Measurements from ENCODE around the gene SEPSECS. TPM values are rescaled to one million over a fixed set of nuclear protein-coding genes. Genes with fewer than 3 reads are reported as not detected.
"Not testable (repeated sequence)": the region's sequence is repeated elsewhere in the genome, so short reads cannot be mapped to it uniquely, and the experiment has no call there.

Gene SEPSECS
- total RNA-seq, 1 donor from 2014 or later = 5.3 TPM

GRCh38 chr4:25085671-25086070, 74.6 kb downstream of the SEPSECS start:
- DNase-seq (ENCODE audit: low read depth) = peak; percentile 20

DNA sequence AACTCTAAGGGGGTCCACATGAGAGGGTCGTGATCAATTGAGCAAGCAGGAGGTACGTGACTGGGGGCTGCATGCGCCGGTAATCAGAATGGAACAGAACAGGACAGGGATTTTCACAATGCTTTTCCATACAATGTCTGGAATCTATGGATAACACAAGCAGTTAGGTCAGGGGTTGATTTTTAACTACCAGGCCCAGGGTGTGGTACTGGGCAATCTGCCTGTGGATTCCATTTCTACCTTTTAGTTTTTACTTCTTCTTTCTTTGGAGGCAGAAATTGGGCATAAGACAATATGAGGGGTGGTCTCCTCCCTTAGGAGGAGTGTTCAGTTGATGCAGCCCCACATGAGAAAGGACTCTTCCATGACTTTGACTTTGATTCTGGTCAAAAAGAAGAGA, 76.8 kb downstream of the SEPSECS start:
- not testable (repeated sequence) for DNase-seq (ENCODE audit: low read depth)

DNA sequence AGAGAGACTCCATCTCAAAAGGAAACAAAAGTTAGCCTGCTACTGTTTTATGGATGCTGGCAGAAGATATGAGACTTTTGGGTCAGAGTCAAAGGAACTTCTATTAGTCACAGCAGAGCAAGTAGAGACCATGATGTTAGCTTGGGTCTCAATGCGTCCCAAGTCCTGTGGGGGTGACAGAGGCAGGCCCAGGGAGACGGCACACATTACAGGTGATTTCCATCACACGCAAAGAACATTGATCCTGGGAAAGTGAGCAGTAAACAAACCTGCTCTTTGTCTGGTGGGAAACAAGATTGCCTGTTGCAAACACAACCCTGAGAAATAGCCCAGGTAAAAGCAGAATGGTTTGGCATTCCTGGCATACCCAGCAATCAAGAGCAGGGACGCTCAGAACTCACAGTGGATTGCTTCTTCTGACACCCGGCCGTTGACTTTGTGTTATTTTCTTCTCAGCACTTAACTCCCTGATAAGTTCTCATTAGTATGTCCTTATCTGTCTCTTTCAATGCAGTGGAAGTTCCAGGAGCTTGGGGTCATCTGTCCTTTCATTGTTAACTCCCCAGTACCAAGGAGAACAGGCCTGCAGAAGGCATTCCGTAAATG, 78.3 kb downstream of the SEPSECS start:
- no peak for DNase-seq (ENCODE audit: low read depth)

DNA sequence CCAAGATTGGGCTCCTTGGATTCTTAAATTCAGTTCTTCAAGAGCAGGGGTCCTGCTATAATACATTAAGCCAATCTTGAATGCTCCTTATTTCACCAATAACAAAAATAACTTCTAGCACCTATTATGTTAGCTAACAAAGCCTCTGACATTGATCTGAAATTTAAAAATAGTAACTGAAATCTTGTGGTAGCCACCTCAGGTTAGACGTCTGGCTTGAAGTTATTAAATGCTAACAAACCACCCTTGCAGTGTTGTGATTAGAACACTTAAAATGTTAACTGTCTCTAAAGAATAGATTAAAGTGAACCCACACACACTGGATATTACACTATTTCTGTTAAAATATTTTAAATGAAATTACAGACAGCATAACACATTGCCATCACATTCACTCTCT, 79.7 kb downstream of the SEPSECS start:
- DNase-seq (ENCODE audit: low read depth) = no peak

GRCh38 chr4:25078523-25078922, 81.7 kb downstream of the SEPSECS start:
- DNase-seq (ENCODE audit: low read depth) = no peak

DNA sequence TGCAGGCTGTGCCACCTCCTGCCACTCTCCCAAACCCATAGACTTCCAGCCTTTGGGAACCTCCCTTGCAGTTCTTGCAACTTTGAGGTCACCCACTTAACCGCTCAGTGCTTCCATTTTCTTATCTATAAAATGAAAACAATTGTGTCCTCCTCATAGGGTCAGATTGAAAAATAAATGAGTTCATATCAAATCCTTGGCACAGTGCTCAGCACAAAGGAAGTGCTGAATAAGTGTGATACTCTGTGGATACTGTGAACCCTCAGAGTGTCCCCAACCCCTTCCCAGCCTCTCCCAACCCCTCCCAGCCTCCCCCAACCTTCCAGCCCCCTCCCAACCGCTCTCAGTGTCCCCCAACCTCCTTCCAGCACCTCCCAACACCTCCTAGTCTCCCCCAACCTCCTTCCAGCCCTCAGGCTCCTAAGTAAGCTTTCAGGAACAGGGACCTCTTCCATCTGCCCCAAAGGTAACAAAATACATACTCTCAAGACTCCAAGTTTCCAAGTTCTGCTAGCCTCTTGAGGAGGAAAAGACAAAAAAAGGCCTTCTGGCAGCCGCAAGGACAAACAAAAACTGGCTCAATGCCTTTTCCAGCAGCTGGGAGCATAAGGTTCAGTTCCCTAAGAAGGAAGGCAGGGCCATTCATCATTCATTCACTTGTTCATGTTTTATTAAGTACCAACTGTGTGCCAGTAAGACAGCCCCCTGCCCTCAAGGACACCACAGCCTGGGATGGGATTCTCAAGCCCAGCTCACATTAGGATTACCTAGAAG, 83.4 kb downstream of the SEPSECS start:
- DNase-seq (ENCODE audit: low read depth) = no peak

GRCh38 chr4:25075851-25076250, 84.4 kb downstream of the SEPSECS start:
- DNase-seq (ENCODE audit: low read depth) = no peak

GRCh38 chr4:25075129-25075528, 85.1 kb downstream of the SEPSECS start:
- no peak for DNase-seq (ENCODE audit: low read depth)

DNA sequence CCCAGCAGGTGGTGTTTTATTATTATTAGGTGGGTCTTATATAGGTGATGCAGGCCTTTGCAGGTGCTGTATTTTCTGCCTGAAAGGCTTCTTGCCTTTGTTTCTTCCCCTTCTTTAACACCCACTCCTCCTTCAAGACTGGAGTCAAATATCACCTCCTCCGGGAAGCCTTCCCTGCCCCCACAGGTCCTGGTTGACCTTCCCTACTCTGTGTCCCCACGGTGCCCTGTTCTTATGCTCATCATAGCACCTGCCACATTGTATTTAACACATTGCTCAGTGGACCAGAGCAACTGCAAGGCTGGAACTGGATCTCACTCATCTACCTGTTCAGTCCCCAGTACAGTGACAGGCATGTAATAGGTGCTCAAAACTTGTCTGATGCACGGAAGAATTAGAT, 89.7 kb downstream of the SEPSECS start:
- no peak for DNase-seq (ENCODE audit: low read depth)

Other genes starting within 250 kb of the SEPSECS start
- 4.7 and 5.1 TPM in 2 replicates for gene CCDC149, start 247.4 kb downstream of the SEPSECS start, total RNA-seq
- not detected in 2 replicates for gene LGI2, start 129.5 kb downstream of the SEPSECS start, total RNA-seq
- 8.3 and 13.9 TPM in 2 replicates for gene PI4K2B, start 73.6 kb upstream of the SEPSECS start, total RNA-seq
- 12.3 and 14.0 TPM in 2 replicates for gene ZCCHC4, start 152.3 kb upstream of the SEPSECS start, total RNA-seq
- gene ANAPC4, start 216.8 kb upstream of the SEPSECS start, total RNA-seq = 16.8 and 21.6 TPM in 2 replicates

Measured in myocyte (in vitro differentiated cells).